ENCODE results near the gene HPCA.

- no peak for TF ChIP-seq CTCF (IDR thresholded peaks at IDR 0.05)
- TF ChIP-seq POLR2A (IDR thresholded peaks at IDR 0.05) = no peak
Measured at GRCh38 chr1:32878637-32879041, 7.7 kb upstream of the HPCA start.
